CD4-positive, alpha-beta T cell treated with Interleukin-17A for 1 hour (primary cell): ENCODE results near the gene LANCL2.
"Not testable (repeated sequence)": the region's sequence is repeated elsewhere in the genome, so short reads cannot be mapped to it uniquely, and the experiment has no call there.

ENCODE experiments used
- DNase-seq: peaks from one replicate; pipeline ENCODE4 v3.0.0-alpha.2; 2020

The LANCL2 gene, protein sequence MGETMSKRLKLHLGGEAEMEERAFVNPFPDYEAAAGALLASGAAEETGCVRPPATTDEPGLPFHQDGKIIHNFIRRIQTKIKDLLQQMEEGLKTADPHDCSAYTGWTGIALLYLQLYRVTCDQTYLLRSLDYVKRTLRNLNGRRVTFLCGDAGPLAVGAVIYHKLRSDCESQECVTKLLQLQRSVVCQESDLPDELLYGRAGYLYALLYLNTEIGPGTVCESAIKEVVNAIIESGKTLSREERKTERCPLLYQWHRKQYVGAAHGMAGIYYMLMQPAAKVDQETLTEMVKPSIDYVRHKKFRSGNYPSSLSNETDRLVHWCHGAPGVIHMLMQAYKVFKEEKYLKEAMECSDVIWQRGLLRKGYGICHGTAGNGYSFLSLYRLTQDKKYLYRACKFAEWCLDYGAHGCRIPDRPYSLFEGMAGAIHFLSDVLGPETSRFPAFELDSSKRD

DNA sequence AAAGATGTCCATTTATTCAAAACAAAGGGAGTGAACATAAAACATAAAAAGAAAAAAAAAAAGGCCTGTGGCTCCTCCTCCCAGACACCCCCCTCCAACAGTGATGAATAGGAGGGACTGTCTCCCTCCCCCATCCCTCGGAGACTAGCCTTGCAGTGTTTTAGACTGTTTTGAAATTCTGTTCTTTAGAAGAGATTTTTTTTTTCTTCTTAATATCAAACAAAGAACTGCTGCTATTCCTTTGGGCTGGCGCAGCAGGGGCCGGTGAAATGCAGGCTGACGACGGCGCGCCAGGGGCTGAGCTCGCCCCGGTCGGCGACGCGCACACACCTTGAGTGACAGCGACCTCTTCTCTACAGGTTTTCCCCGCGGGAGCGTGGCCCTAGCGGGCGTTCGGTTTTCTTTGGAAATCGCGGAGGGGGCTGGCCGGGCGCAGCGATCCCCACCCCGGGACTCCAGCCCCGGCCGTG lies at the start of gene LANCL2:
Gene LANCL2, plus strand, starts transcription at position 133 of the 470 bp plus-strand sequence. CDS start 689 bp downstream, outside the sequence.
- peak; percentile 57 for DNase-seq

DNA sequence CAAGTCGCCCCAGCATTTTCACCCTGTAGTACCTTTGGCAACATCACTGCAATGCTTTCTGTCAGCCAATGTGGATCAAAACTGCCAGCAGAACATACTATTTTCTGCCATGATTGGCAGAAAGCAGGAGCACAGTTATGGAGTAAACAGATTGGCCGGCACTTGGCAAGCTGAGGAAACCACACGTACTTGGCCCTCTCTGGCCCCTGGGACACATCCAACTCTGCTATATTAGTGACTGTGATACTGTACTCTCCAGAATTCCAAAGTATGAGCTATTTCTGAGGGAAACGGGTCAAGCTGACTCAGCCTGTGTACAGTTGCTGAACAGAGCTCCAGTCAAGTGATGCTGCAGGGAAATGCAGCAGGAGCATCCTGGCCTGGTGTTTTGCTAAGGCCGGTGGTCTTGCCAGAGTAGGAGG lies 39.8 kb upstream of the LANCL2 start:
- no peak for DNase-seq

DNA sequence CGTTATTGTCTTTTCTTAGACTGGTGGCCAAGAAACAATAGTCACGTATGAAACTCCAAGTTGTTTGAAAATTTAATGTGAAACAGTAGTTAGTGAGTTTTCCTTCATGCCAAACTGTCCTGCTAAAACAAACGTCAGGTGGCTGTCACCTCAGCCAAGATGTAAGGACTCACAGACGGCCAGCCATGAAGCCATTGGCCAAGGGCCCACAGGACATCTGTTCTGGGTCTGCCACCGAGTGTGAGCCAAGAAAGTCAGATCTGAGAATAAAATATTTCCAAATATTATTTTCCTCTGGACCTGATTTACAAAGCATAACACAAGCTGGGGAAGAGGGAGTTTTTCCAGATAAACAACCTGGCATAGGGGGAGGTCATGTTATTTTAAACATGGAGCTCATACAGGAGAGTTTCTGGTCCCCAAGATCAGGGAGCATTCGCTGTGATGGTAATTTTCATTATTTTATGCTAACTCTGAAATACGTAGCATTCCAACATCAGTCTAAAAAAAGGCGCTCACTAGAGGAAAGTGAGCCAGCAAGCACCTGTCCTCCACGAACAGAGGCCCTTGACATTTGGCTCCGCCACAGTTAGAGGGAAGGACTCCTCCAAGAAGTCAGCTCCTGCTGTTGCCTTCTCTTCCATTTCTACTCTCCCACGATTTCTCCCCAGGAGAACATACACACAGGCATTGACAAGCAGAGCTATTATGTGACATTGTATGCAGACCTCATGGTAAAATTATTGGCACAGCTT lies 38.9 kb upstream of the LANCL2 start:
- DNase-seq: no peak

DNA sequence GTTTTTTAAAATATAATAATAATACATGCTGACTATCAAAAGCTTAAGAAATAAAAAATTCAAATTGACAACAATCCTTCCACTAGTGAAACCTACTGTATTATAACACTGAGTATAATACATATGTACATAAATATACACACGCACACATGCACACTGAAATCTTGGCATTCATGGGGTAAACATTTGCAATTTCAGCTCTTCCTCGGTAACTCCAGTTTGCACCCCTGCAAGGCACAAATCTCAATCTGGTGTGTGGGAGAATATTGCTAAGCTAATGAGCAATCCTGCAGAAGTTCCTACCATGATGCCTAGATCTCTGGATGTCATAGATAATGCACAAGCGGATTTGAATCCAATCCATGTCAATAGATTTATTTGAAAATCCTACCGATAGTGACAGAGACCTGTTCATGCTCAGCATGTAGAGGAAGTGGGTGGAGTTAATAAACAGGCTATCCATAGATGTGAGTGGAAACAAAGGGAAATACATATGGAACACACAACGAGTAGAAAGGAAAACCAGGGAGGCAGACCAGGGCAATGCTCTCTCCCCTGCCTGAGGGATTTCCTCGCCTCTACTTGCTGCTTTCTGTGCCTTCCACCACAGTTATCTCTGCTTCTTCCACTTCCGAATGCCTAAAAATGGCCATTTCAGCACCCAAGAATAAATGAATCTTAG lies 38.1 kb upstream of the LANCL2 start:
- no peak for DNase-seq

DNA sequence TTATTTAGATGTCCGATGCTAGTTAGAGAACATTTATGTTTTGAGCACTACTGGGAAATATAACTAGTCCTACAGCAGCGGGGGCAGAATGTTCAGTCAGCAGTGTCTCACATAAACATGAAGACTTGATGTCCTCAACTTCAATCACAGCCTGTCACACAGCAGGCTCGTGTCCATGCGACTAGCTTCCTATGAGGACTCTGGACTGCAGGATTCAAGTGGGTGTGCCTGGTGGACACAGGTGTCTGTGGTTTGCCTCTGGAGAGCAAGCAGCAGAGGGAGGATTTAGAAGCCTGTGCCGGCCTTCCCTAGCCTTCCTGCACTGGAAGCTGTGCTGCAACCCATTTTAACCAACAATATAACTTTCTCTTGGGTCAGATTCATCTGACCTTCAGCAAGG lies 30.0 kb upstream of the LANCL2 start:
- DNase-seq: no peak

DNA sequence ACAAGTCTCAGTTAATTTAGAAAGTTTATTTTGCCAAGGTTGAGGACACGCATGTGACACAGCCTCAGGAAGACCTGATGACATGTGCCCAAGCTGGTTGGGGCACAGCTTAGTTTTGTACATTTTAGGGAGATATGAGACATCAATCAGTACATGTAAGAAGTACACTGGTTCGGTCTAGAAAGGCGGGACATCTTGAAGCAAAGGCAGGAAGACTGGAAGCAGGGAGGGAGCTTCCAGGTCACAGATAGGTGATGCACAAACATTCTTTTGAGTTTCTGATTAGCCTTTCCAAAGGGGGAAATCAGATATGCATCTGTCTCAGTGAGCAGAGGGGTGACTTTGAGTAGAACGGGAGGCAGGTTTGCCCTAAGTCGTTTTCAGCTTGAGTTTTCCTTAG lies 29.4 kb upstream of the LANCL2 start:
- no peak for DNase-seq

DNA sequence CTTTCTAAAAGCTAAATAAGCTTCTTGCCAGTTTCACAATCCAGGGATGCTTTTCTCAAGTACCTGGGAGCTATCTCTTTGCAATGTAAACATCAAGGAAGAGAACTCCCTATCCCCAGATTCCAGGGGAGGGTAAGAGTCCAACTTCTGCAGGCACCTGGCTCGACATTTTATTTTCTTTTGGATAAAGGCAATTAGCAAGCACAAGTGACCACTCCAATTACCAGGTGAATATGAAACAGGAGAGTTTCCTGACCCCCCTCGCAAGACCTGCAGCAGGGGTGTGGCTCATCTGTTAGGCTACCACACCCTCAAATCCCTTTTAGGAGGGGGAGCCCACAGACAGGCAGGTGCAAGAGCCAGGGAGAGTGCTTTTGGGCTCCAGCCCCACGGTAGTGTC lies 28.6 kb upstream of the LANCL2 start:
- DNase-seq: no peak

DNA sequence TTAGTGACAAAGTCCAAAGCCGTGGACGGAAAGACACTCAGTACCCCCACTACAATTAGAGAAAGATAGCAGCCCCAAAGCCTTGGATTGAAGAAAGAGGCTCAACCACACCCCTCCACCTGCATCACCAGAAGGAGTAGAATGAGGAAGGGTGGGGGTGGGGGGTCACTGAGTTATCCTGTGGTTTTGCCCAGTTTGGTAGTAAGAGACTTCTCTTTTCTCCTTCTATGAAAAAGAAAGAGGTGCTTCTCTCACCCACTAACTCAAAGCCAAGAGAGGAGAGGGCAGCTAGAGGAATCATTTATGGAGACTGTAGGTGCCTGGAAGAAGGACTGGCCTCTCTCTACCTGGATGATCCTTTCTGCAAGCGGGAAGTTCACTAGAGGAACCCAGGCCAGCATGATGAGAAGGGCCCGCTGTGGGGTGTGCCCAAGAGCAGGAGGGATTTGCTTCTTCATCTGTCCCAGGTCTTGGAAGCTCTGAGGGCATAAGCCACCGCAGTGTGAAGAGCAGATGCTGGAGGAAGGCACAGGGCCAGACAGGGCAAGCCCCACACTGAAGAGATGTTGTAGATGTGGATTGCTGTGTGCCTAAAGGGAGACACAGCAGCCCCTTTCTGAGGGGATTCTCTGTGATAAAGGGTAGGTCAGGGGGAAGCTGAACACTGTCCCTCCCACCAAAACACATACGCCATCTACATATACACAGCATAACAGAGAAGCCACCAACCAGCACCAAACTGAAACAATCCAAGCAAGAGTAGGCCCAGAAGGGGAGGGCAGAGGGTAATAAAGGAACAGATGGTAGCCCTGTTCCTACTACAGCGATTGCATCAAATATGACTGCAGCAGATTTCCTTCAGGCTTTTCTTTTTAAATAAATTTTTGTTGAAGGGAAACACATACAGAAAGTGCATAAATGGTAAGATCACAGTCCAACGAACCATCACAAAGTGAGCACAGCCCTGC lies 25.8 kb upstream of the LANCL2 start:
- DNase-seq: no peak

DNA sequence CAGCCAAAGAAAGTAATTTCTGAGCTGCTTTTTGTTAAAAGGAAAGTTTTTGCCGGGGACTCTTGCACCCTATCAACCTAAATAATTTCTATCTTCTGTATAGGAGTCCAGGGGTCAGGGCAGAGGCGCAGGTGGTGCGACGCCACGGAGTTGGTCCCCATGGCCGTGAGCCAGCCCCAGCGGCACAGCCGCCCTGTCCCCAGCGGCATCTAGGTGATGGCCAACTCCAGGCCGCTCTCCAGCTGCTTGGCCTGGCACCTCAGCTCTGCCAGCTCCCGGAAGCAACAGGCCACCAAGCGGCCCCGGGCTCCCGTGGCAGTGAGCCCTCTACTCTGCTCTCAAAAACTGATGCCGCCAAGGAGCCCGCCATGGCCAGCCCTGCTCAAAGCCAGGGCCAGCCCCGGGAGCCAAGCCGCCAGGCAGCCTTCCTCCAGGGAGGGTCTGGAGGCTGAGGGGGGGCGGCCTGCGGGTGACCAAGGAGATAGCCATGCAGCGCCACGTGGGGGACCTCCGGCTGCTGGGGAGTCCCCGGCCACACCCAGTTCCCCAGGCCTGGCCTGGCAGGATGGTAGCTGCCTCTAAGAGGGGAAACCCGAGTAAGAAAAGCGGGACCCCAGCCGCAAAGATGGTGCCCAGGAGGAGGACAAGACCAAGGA lies 22.8 kb upstream of the LANCL2 start:
- no peak for DNase-seq

DNA sequence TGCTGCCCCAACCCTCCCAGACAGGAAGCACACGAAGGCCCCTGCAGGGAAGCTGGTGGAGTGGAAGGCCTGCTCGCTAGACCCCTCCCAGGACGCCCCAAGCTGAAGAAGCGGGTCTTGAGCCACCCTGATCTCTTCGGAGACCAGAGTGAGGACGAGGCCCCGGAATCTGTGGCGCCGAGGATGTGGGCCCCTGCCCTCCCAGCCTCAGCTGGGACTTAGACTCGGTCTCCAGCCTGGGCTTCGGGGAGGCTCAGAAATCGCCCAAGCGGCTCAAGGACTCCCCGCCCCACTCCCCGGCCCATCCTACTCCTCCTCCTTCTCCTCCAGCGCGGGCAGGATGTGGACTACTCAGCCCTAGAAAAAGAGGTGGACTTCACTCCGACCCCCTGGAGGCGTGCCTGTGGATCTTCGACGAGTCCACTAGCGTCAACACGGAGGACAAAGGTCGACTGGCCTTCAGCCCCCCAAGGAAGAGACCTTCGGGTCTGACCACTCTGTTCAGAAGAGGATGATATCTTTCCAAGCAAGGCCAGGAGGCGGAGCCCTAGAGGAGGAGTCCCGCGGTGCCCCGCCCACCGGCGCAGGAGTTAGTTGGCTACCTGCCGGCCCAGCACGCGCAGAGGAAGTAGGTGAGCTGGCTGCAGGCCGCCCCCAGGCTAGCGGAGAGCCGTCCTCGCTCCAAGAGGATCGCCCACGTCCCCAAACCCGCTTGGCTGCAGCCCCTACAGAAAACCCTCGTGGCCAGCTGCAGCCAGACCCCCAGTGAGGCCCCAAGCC lies 21.9 kb upstream of the LANCL2 start:
- no peak for DNase-seq

DNA sequence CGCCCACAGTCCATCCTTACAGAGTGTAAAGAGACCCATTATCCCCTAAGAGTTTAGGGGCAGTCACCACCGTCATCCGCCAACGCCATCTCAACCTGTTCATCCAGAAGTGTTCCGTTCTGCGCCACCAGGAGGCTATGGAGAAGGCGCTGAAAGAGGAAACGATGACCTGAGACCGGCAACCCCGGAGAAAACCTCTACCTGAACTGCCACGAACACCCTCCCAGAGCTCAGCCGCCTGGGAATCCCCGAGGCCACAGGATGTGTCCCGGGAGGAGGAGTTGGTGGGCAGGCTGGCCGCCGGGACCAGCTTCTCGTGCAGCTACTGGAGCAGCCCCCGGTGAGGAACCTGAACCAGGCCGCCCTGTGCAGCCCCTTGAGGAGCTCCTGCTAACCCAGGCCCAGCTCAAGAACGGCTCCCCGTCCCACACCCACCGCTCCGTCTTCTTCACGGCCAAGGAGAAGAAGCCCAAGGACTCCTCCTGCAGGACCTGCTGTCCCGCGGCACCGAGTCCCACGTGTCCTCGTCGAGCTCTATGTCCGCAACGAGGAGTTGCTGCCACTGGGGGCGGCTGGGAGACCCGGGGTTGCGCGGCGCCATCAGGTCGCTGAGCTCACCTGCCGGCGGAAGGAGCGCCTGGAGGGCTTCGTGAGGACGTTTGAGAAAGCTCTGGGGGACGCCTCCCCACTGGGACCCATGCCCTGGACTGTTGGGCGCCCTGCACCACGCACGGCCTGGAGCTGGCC lies 21.1 kb upstream of the LANCL2 start:
- DNase-seq: no peak

DNA sequence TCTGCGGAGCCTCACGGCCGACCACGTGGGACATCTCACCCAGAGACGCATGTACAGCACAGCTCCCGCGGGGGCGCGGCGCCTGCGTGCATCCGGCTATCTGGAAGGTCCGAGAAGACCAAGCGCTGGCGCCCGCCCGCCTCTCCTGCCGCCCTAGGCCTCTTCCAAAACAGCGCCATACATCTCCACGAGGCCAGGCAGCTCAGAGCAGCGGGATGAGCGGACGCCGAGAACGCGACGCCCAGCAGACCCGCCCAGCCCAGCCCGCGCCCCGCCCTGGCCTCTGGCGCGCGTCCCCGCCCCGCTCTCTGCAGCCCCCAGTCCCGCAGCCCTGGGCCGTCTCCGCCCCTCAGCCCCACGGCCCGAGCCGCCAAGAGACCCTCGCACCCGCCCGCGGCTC lies 20.3 kb upstream of the LANCL2 start:
- no peak for DNase-seq

DNA sequence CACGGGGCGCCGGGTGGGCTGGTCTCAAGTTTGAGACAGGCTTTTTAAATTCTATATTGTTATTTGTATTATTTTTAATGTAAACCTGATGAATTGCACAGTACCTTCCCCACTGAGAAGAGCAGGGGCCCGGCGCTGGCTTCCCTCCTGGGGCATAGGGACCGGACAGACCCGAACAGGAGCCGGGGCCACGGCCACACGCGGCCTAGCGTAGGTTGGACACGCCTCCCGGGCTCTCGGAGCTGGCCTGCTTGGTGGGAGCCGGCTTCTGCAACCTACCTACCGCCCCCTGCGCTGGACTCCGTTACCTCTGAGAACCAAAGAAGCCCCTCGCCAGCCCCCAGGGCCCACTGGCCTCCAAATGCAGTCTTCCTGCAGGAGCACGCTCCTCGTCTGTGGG lies 19.8 kb upstream of the LANCL2 start:
- no peak for DNase-seq

DNA sequence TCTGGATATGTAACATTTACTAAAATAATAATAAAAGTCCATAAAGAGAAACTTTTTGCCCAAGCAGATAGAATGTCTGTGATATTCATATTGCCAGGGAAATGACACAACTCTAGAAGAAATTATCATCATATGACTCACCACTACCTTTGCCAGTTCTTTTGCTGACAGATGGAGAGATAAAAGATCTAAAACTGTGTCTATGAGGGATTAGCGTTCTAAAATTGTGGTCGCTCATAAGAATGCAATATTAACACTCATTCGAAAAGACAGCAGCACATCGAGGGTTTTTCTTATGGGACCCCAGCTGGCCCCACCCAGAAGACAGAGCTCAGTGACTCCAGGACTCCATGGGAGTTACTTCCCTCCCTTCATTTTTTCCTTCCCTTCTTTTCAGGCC lies 16.6 kb upstream of the LANCL2 start:
- no peak for DNase-seq

DNA sequence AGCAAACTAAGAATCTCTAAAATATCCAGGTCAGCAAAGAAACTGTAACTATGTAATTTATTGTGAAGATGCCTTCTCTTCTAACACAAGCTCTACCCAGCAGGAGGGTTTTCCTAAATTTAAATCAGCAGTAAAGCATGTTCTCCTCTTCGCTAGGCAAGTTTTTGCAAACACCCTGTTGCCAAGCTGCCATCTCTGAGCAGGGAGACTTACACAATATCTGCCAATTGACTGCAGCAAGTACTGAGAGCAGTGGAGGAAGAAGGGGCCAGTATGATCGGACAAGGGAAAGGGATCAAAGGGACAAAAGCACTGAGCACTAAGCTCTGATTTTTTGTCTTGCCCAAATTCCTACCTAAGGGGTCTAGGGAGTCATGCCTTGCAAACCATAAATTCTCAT lies 16.0 kb upstream of the LANCL2 start:
- no peak for DNase-seq

DNA sequence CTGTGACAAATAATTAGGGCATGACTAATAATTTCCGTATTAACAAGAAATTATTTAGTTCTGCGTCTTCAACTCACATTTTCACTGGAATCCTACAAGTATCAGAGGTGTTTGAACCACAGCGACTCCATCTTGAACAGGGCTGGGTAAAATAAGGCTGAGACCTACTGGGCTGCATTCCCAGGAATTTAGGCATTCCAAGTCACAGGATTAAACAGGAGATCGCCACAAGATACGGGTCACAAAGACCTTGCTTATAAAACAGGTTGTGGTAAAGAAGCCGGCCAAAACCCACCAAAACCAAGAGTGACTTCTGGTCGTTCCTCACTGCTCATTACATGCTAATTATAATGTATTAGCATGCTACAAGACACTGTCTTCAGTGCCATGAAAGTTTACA lies 14.9 kb upstream of the LANCL2 start:
- no peak for DNase-seq

DNA sequence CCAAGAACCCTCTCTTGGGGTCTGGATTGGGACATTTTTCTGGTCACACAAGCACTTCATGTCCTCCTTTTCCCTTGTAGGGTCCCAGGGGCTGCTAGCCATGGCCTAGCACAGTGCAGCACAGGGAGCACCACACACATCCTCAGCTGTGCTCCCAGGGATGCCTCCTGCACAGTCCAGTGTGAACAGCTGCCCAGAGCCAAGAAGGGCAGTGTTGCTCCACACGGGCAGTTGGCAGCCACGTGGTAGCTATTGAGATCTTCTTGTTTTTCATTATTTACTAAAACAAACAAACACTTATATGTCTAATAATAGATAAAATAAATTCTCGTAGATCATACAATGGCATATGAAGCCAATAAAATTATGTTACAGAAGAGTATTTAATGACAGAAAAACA lies 13.9 kb upstream of the LANCL2 start:
- DNase-seq: no peak

DNA sequence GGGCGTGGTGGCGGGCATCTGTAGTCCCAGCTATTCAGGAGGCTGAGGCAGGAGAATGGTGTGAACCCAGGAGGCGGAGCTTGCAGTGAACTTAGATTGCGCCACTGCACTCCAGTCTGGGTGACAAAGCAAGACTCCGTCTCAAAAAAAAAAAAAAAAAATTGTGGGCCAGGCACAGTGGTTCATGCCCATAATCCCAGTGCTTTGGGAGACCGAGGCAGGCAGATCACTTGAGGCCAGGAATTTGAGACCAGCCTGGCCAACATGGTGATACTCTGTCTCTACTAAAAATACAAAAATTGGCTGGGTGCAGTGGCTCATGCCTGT lies 12.2 kb upstream of the LANCL2 start:
- DNase-seq: not testable (repeated sequence)

DNA sequence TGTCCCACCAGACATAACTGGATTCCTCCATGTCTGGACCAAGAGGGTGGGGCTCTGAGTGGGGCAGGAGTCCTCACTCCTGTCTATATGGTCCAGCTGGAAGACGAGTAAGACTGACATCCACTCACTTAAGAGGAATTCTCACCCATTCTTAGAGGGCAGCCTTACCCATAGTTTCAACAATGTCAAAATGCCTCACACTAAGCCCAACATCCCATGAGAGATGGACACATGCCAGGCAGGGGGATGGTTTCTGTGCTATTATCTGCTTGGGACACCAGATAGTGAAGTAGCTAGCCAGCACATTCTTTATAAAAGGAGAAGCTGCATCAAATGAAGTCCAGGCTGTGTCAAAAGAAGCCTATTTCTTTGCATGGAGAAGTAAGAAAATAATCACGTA lies 4.7 kb upstream of the LANCL2 start:
- DNase-seq: no peak

DNA sequence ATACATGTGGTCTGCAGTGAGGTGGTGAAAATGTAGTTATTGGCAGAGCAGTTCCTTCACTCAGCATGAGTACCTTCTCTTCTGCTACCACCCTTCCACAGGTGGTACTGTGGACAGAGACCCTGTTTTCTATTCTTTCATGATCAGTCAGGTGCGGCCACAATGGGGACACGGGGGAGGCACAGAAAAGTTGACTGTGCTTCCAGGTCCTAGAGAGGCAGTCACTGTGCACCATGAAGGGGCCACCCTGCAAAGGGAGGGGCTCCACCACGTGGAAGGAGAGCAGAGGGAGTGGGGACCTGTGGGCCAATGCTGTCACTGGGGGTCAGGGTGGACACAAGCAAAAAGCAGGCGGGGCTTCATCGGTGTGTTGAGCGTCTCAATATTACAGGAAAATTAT lies 3.6 kb upstream of the LANCL2 start:
- no peak for DNase-seq
